ENCODE results near the gene STAT4.

The STAT4 gene

DNA sequence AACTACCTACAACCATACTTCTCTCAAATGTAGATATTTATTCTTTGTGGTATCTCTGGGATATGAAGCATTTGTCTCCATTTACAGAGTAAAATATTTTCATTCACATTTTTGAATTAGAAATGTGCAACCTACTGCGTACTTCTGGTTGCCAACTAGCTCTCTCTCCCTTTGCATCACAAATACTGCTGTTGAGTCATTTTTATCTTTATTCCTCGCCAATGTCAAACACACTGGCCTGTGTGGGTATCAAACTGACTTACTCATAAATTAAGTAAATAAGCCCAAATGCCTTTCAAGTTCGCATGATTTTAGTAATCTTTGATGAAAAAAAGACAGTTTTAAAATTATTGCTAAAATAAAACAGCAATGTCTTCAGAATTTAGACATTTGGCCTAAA lies 67.3 kb downstream of the STAT4 start:
- no peak overlapping the region for H3K4me3 ChIP-seq (ENCODE audit: low read depth, low read length)
- TF ChIP-seq, protein P1, sequence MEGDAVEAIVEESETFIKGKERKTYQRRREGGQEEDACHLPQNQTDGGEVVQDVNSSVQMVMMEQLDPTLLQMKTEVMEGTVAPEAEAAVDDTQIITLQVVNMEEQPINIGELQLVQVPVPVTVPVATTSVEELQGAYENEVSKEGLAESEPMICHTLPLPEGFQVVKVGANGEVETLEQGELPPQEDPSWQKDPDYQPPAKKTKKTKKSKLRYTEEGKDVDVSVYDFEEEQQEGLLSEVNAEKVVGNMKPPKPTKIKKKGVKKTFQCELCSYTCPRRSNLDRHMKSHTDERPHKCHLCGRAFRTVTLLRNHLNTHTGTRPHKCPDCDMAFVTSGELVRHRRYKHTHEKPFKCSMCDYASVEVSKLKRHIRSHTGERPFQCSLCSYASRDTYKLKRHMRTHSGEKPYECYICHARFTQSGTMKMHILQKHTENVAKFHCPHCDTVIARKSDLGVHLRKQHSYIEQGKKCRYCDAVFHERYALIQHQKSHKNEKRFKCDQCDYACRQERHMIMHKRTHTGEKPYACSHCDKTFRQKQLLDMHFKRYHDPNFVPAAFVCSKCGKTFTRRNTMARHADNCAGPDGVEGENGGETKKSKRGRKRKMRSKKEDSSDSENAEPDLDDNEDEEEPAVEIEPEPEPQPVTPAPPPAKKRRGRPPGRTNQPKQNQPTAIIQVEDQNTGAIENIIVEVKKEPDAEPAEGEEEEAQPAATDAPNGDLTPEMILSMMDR (IDR thresholded peaks at IDR 0.05; ENCODE audit: low read depth, low read length) = no peak

GRCh38 chr2:191082321-191082720 lies 68.5 kb downstream of the STAT4 start:
- no peak overlapping the region for H3K4me3 ChIP-seq (ENCODE audit: low read depth, low read length)
- TF ChIP-seq, protein P1 (IDR thresholded peaks at IDR 0.05; ENCODE audit: low read depth, low read length) = no peak

DNA sequence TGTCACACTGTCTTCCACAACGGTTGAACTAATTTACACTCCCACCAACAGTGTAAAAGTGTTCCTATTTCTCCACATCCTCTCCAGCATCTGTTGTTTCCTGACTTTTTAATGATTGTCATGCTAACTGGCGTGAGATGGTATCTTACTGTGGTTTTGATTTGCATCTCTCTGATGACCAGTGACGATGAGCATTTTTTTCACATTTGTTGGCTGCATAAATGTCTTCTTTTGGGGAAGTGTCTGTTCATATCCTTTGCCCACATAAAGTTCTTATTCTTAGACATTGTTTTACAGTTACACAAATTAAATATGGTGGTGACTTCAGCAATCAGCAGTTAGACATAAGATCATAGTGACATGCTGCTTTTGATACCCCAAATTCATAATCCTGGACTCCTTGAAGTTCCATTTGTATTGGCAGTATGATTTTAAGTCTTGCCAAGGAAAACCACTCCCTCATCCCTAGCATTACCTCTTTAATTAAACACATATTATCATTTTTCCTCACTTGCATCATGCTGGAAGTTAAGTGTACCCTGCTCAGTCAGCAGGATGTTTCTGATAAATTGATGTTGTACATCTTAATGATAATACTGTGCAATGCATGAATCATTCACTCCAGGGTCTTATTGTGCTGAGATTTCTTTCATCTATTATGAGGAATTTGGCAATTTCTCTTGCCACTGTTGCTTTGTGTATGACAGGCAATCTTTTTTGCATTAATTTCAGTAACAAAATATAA lies 69.2 kb downstream of the STAT4 start:
- TF ChIP-seq, protein P1 (IDR thresholded peaks at IDR 0.05; ENCODE audit: low read depth, low read length) = no peak

GRCh38 chr2:191078165-191078867 lies 72.5 kb downstream of the STAT4 start:
- no peak overlapping the region for H3K4me3 ChIP-seq (ENCODE audit: low read depth, low read length)
- TF ChIP-seq, protein P1 (IDR thresholded peaks at IDR 0.05; ENCODE audit: low read depth, low read length) = no peak

More for the DNA sequence above, 69.2 kb downstream of the STAT4 start:
- H3K4me3 ChIP-seq (ENCODE audit: low read depth, low read length) = no peak overlapping the region

DNA sequence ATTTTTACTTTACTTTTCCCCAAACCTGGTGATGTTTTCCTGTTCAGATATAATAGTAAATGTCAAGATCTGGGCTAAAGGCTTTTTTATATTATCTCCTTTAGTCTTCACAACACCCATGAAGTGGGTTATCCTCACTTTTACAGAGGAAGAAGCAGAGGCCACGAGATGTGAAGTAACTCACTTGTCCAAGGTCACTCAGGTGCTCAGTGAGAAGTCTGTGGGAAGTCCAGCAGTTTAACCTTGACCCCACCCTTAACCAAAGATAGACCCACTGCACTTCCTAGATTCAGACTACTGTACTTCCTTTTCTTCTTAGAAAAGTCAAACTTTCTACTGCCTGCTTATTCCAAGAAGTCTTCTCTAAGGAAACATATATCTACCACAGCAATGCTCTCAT lies 80.5 kb downstream of the STAT4 start:
- no peak overlapping the region for H3K4me3 ChIP-seq (ENCODE audit: low read depth, low read length)

DNA sequence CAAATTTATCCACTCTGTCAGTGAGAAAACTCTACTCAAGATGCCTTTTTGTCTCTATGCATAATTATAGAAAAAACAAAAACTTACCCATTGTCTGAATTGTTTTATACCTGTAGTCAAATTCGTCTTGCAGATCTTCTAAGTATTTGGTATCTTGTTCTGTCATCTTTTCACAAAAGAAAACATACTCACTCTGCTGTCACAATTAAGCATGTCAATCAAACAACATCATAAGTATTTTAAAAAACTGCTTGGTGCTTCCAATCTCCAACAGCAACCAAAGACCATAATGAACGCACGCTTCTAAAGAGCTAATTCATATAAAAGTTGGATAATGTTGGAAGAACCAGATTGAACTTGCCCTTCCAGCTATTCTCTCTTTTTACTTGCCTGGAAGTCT lies 81.2 kb downstream of the STAT4 start:
- TF ChIP-seq, protein P1 (IDR thresholded peaks at IDR 0.05; ENCODE audit: low read depth, low read length) = no peak
- H3K4me3 ChIP-seq (ENCODE audit: low read depth, low read length) = no peak overlapping the region

More for the DNA sequence above, 80.5 kb downstream of the STAT4 start:
- TF ChIP-seq, protein P1 (IDR thresholded peaks at IDR 0.05; ENCODE audit: low read depth, low read length) = no peak

GRCh38 chr2:191066919-191067233 lies 83.9 kb downstream of the STAT4 start:
- TF ChIP-seq, protein P1 (IDR thresholded peaks at IDR 0.05; ENCODE audit: low read depth, low read length) = no peak

More at GRCh38 chr2:191066919-191067233, 83.9 kb downstream of the STAT4 start:
- no peak overlapping the region for H3K4me3 ChIP-seq (ENCODE audit: low read depth, low read length)

Data from WI38 (cell line).